SK-N-MC (cell line): ENCODE results near the gene CHD2.

Experiments
- DNase-seq: peaks from one replicate; pipeline ENCODE4 v3.0.0-alpha.2; 2011; ENCODE audit warnings: low read depth, low spot score
- H3K27ac ChIP-seq: fragments of 200-600 bp; sonication (generic); 2 replicates; pipeline ENCODE4 v1.5.1; 2016; ENCODE audit warnings: mixed run types
- H3K36me3 ChIP-seq: fragments of 200-600 bp; sonication (generic); 2 replicates; pipeline ENCODE4 v1.6.1; 2017; ENCODE audit warnings: antibody characterized with exemption, low read length, mixed read lengths; ENCODE audit not compliant: insufficient read depth
- H3K4me3 ChIP-seq: fragments of 200-600 bp; sonication (generic); 2 replicates; pipeline ENCODE4 v1.5.1; 2016
- H3K9ac ChIP-seq: fragments of 200-600 bp; sonication (generic); 2 replicates; pipeline ENCODE4 v1.8.0; 2017; ENCODE audit warnings: mixed run types, mixed read lengths; ENCODE audit not compliant: insufficient read length
- H3K9me3 ChIP-seq: fragments of 200-600 bp; sonication (generic); 2 replicates; pipeline ENCODE4 v1.6.1; 2017; ENCODE audit warnings: low read depth, mild to moderate bottlenecking, antibody characterized with exemption, low read length, moderate library complexity, mixed read lengths
- EZH2 ChIP-seq: fragments of 200-600 bp; sonication (generic); IDR thresholded peaks from one replicate; pipeline ENCODE4 v1.6.1; 2017; ENCODE audit warnings: antibody characterized with exemption
- FOXP2 ChIP-seq: optimal IDR thresholded peaks from 2 replicates; pipeline ENCODE3; 2011; ENCODE audit warnings: mild to moderate bottlenecking, moderate library complexity; ENCODE audit not compliant: insufficient read depth; ENCODE audit errors: extremely low read length, control extremely low read depth
- POLR2AphosphoS5 ChIP-seq: IDR thresholded peaks from 2 replicates; pipeline ENCODE4 v1.6.1; 2012; ENCODE audit warnings: mild to moderate bottlenecking, low read depth, low read length, borderline replicate concordance

CHD2 gene

GRCh38 chr15:92877416-92877815 lies 22.7 kb upstream of the CHD2 start:
- TF ChIP-seq FOXP2 (no peak), POLR2AphosphoS5 (no peak), EZH2 (no peak)
- DNase-seq = no peak
- H3K9me3 ChIP-seq = no peaks in the 10 kb centered on the region
- H3K9ac ChIP-seq = no peak overlapping the region
- no peak overlapping the region for H3K27ac ChIP-seq
- H3K36me3 ChIP-seq = no peaks in the 10 kb centered on the region
- no peak overlapping the region for H3K4me3 ChIP-seq

GRCh38 chr15:92878593-92879053 lies 21.5 kb upstream of the CHD2 start:
- no peaks in the 10 kb centered on the region for H3K9me3 ChIP-seq
- no peak overlapping the region for H3K4me3 ChIP-seq
- no peak for TF ChIP-seq FOXP2
- TF ChIP-seq EZH2 = no peak
- no peak for TF ChIP-seq POLR2AphosphoS5
- H3K9ac ChIP-seq = no peak overlapping the region
- 0 out of 2 replicates have a peak overlapping the region, but pooled peaks have one; percentile 10 for H3K27ac ChIP-seq
- H3K36me3 ChIP-seq = peaks cover 2% of the 10 kb centered on the region; the same call in 1 of the 2 replicates
- no peak for DNase-seq

GRCh38 chr15:92879949-92880725 lies 20.0 kb upstream of the CHD2 start:
- Histone ChIP-seq H3K27ac (0 out of 2 replicates have a peak overlapping the region, but pooled peaks have one; percentile 84), H3K9me3 (no peaks in the 10 kb centered on the region), H3K36me3 (peaks cover 15% of the 10 kb centered on the region), H3K4me3 (no peak overlapping the region), H3K9ac (no peak overlapping the region)
- no peak for TF ChIP-seq EZH2
- TF ChIP-seq POLR2AphosphoS5 = no peak
- no peak for TF ChIP-seq FOXP2
- DNase-seq = no peak

- Histone ChIP-seq H3K36me3 (peaks cover 22% of the 10 kb centered on the region), H3K4me3 (no peak overlapping the region), H3K27ac (peak overlapping the region; percentile 84), H3K9me3 (no peaks in the 10 kb centered on the region), H3K9ac (peak overlapping the region; percentile 1)
- no peak for DNase-seq
- TF ChIP-seq FOXP2 = no peak
- TF ChIP-seq EZH2 = no peak
- no peak for TF ChIP-seq POLR2AphosphoS5
These were observed 19.3 kb upstream of the CHD2 start for GRCh38 chr15:92880796-92881195.

GRCh38 chr15:92881211-92881754 lies 18.8 kb upstream of the CHD2 start:
- Histone ChIP-seq H3K4me3 (peak overlapping the region; percentile 78; the same call in 1 of the 2 replicates), H3K36me3 (peaks cover 27% of the 10 kb centered on the region), H3K27ac (peak overlapping the region; percentile 84), H3K9me3 (no peaks in the 10 kb centered on the region), H3K9ac (peak overlapping the region; percentile 79)
- TF ChIP-seq POLR2AphosphoS5 (no peak), FOXP2 (no peak), EZH2 (no peak)
- no peak for DNase-seq

DNA sequence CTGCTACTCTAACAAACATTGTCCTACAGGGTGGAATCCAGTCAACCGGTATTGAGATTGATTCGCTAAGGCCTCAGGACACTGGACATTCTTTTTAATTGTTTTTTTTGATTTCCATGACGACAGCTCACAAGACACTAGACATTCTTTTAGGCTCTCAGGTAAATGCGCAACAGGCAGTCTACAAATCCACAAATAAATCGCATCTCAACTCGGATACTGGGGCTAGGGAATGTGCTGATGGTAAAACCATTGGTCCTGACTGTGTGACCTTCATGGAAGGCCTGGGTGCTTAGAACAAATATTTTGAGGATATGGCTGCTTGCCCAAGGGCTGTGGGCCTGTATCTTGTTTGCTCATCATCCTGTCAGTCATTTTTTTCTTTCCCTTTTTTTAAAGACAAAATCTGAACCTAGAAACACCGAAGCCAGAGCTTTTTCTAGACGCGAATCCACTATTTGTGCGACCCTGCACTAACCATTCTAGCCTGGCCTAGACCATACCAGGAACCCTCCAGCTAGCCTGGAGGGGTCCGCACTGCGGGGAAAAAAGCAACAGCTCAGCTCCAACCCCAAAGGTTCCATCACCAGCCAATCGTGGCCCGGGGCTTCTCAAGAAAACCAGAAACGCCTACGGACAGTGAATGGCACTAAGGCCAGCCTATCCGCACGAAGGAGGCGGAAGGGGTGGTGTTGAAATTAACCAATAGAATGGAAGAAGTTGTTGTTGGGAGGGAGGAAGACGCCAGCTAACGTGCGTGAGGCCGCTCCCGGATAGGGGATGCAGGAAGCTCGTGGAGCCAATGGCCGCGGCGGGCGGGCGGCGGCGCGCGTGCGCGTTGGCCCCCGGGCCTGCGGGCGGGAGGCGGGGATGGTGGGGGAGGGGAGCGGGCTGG lies 18.1 kb upstream of the CHD2 start:
- Histone ChIP-seq H3K9me3 (no peaks in the 10 kb centered on the region), H3K9ac (peak overlapping the region; percentile 79), H3K36me3 (peaks cover 34% of the 10 kb centered on the region), H3K4me3 (peak overlapping the region; percentile 78), H3K27ac (peak overlapping the region; percentile 84)
- TF ChIP-seq FOXP2 (no peak), EZH2 (no peak), POLR2AphosphoS5 (peak; percentile 95)
- peak; percentile 100 for DNase-seq

- Histone ChIP-seq H3K4me3 (peak overlapping the region; percentile 83), H3K9me3 (no peaks in the 10 kb centered on the region), H3K36me3 (peaks cover 40% of the 10 kb centered on the region), H3K9ac (peak overlapping the region; percentile 99), H3K27ac (peak overlapping the region; percentile 92)
- TF ChIP-seq FOXP2 (no peak), EZH2 (no peak), POLR2AphosphoS5 (no peak; the same call in none of the 2 replicates)
- no peak for DNase-seq
These were observed 17.4 kb upstream of the CHD2 start for GRCh38 chr15:92882697-92883162.

DNA sequence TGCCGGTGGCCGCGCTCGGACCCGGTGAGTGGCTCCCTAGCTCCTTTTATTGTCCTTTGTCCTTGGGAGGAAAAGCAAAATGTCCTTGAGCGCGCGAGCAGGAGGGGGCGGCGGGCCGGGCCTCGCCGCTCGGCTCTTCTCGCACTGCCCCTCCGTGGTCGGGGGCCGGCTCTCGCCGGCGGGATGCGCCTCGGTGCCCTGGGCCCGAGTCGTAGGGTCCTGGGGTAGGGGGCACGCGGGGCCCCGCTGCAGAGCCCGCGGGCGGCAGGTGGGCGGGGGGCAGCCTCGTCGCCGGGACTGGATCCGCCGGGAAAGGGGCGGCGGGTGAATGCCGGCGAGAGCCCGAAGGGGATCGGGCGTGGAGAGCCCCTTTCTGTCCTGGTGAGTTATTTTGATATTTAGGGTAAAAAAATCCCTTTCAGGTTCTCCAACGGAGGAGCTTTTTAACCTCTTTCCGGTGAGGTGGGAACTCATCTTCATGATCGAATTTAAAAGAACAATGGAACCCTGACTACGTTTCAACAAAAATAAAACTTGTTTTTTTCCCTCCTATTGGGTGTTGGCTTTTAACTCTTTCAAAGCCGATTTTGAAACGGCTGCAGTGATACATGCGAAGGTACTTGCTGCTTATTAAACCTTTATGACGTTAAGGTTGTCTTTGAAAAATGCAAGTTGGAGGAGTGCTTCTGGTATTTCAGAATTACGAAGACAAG lies 16.8 kb upstream of the CHD2 start:
- TF ChIP-seq EZH2 (no peak), POLR2AphosphoS5 (peak; percentile 24; the same call in 1 of the 2 replicates)
- Histone ChIP-seq H3K9me3 (no peaks in the 10 kb centered on the region), H3K27ac (peak overlapping the region; percentile 92), H3K4me3 (peak overlapping the region; percentile 83), H3K36me3 (peaks cover 46% of the 10 kb centered on the region), H3K9ac (peak overlapping the region; percentile 99)
- no peak for DNase-seq
